Fibroblast of the aortic adventitia (primary cell): Measurements from ENCODE around the gene FGGY. TPM values are rescaled to one million over a fixed set of nuclear protein-coding genes. Genes with fewer than 3 reads are reported as not detected.
"Not testable (repeated sequence)": the region's sequence is repeated elsewhere in the genome, so short reads cannot be mapped to it uniquely, and the experiment has no call there.

Source experiments
- DNase-seq: peaks from one replicate; pipeline ENCODE4 v3.0.0-alpha.2; 2010; ENCODE audit warnings: low read depth
- H3K4me3 ChIP-seq: 2 replicates; pipeline ENCODE4 v1.5.1; 2011; ENCODE audit warnings: low read depth, mild to moderate bottlenecking, control low read depth, low read length, moderate library complexity
- CTCF ChIP-seq: IDR thresholded peaks from 2 replicates; pipeline ENCODE4 v1.5.1; 2011; ENCODE audit warnings: mild to moderate bottlenecking, low read length, control low read depth, inconsistent platforms; ENCODE audit not compliant: insufficient read depth
- total RNA-seq: library from RNA; depleted of rRNA; stranded (reverse); fragments of >200 nt; gene quantifications from 2 replicates; pipeline ENCODE4 v1.2.3, GENCODE V29; 2012; ENCODE audit warnings: low replicate concordance

The FGGY gene
- total RNA-seq, 1 donor: 17.5 TPM

GRCh38 chr1:59570524-59570923 lies 273.6 kb downstream of the FGGY start:
- TF ChIP-seq CTCF: no peak

GRCh38 chr1:59574085-59574484 lies 277.2 kb downstream of the FGGY start:
- no peak for TF ChIP-seq CTCF
- peak; percentile 80 for DNase-seq
- H3K4me3 ChIP-seq: no peak overlapping the region

More at GRCh38 chr1:59570524-59570923, 273.6 kb downstream of the FGGY start:
- DNase-seq: no peak
- no peak overlapping the region for H3K4me3 ChIP-seq

- TF ChIP-seq CTCF: no peak
Observed at GRCh38 chr1:59577774-59578173, 280.9 kb downstream of the FGGY start.

GRCh38 chr1:59579222-59579621 lies 282.3 kb downstream of the FGGY start:
- DNase-seq: no peak

More at GRCh38 chr1:59577774-59578173, 280.9 kb downstream of the FGGY start:
- no peak for DNase-seq
- H3K4me3 ChIP-seq: no peak overlapping the region

GRCh38 chr1:59580257-59580656 lies 283.4 kb downstream of the FGGY start:
- TF ChIP-seq CTCF: no peak
- no peak for DNase-seq
- H3K4me3 ChIP-seq: no peak overlapping the region

More at GRCh38 chr1:59579222-59579621, 282.3 kb downstream of the FGGY start:
- no peak for TF ChIP-seq CTCF
- no peak overlapping the region for H3K4me3 ChIP-seq

- not testable (repeated sequence) for DNase-seq, H3K4me3 ChIP-seq
Observed at GRCh38 chr1:59592410-59592809, 295.5 kb downstream of the FGGY start.

GRCh38 chr1:59592924-59593323 lies 296.0 kb downstream of the FGGY start:
- no peak for TF ChIP-seq CTCF
- H3K4me3 ChIP-seq: no peak overlapping the region
- no peak for DNase-seq
